SU-DHL-6 (cell line): ENCODE measurements around the gene ZNF205.

Experiments used
- EZH2phosphoT487 ChIP-seq: fragments of 200-600 bp; sonication (generic), shearing (Covaris generic); conservative IDR thresholded peaks from 2 replicates; pipeline ENCODE4 v1.6.1; 2018; ENCODE audit warnings: mild to moderate bottlenecking, antibody characterized with exemption, low read length, moderate library complexity, mixed read lengths
- TF ChIP-seq, protein P1 (sequence below): fragments of 200-600 bp; sonication (generic); IDR thresholded peaks from one replicate; pipeline ENCODE4 v1.5.1; 2017; ENCODE audit warnings: antibody characterized with exemption, mild to moderate bottlenecking, low read length, moderate library complexity; ENCODE audit not compliant: insufficient read depth, poor library complexity, severe bottlenecking

DNA sequence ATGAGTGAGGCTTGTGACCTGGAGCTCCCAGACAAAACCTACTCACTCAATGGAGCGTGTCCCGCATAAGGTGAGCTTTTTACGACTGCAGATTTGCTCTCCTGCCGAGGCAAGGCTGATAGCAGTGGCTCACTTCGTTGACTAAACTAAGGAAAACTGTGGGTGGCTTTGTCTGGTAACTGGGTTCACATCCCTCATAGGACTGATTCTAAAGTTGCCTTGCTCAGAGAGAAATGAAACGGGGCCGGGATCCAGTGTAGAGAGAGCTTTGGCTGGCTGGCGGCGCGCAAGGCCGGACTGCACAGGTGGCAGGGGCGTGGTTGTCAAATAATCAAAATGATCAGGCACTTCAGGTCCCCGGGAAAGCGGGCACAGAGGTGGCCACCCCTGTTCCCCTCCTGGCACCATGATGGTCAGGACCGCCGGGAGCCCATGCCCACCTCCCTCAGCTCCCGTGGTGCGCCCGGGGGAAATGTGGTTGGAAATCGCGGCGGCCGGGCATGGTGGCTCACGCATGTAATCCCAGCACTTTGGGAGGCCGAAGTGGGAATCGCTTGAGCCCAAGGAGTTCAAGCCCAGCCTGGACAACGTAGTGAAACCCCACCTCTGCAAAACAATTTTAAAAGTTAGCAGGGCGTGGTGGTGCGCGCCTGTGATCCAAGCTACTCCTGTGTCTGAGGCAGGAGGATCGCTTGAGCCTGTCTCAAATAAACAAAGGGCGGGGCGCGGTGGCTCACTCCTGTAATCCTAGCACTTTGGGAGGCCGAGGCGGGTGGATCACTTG, 49.0 kb downstream of the ZNF205 start:
- TF ChIP-seq, protein P1, sequence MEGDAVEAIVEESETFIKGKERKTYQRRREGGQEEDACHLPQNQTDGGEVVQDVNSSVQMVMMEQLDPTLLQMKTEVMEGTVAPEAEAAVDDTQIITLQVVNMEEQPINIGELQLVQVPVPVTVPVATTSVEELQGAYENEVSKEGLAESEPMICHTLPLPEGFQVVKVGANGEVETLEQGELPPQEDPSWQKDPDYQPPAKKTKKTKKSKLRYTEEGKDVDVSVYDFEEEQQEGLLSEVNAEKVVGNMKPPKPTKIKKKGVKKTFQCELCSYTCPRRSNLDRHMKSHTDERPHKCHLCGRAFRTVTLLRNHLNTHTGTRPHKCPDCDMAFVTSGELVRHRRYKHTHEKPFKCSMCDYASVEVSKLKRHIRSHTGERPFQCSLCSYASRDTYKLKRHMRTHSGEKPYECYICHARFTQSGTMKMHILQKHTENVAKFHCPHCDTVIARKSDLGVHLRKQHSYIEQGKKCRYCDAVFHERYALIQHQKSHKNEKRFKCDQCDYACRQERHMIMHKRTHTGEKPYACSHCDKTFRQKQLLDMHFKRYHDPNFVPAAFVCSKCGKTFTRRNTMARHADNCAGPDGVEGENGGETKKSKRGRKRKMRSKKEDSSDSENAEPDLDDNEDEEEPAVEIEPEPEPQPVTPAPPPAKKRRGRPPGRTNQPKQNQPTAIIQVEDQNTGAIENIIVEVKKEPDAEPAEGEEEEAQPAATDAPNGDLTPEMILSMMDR: no peak
- TF ChIP-seq EZH2phosphoT487: no peak
